LHCN-M2 (cell line): ENCODE results near the gene PRKCE. TPM values are rescaled to one million over a fixed set of nuclear protein-coding genes. Genes with fewer than 3 reads are reported as not detected.

Source experiments
- DNase-seq: peaks from one replicate; pipeline ENCODE4 v3.0.0-alpha.2; 2012; ENCODE audit warnings: low read depth
- total RNA-seq: library from RNA; depleted of rRNA; stranded (reverse); fragments of >200 nt; gene quantifications from 2 replicates; pipeline ENCODE4 v1.2.3, GENCODE V29; 2014

Gene PRKCE
- total RNA-seq, 1 experiment from 2014 or later: 6.0 TPM

DNA sequence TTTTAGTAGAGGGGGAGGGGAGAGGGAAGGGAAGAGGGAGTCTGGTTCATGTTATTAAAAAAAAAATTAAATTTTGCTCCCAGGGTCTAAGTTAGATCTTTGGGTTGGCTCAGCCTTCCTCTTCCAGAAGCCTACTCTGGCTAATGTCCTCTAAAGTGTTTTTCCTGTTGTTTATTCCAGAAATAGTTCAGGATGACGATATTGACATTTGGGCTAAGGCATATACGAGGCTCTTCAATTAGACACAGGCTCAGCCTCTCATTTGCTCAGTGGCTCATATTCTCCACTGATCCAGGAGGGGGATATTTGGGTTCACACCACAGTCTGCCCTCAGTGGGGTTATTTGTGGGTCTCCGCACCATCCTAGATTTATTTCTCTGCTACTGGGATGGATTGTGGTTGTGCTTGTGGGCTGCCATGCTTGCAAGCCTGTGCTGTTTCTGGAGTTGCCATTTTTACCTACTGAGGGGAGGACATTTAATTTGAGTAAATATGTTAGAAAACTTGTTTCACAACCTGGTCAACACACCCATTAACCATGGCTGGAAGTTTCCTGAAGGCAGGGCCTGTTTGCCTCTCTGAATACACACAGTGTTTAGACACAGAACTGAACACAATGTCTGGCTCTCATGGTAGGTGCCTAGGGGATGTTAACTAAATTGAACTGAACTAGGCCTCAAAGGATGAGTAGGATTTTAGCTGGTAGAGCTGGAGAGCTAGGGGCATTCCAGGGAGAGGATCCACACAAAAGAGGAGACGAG, 388.2 kb downstream of the PRKCE start:
- DNase-seq: no peak

DNA sequence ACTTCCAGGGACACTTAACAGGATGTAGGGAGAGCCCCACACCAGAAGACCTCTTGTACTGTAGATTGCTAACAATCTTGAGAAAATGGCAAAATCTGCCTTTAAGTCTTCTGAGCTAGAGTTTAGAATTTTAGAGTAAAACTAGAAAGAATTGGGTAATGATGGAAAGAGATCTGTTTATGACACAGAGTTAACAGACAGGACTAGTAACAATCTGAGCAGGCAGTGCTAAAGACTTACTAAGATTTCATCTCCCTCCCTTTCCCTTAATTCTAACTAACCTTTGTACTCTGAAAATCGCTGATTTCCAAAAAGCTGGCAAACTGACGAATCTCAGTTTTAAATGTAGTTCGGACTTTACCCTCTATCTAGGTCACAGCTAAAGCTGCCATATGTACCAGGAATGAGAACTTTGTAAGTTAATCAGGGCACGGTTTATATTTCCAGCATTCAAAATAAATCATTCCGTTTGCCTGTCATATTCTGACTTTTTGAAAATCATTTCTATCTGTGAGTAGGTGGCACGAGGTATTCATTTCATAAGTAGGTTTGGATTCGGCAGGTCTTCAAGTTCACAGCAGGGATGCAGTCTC, 389.2 kb downstream of the PRKCE start:
- DNase-seq: no peak

DNA sequence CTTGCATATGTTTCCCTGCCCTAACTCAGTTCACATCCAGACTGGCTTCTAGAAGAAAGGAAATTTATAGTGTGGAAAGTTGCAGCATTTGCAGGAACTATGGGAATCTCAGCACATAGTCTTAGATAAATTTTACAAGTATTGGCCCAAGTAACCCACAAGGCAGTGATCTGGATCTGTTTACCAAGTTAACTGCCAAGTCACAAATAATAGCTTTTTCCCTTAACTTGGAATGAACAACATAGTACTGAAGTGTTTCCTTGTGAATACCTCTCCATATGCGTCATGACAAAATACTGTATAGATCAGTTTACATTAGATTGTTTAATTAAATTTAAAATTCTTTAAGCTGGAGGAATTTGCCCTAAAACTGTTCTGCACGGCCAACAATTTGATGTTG, 390.0 kb downstream of the PRKCE start:
- DNase-seq: no peak

DNA sequence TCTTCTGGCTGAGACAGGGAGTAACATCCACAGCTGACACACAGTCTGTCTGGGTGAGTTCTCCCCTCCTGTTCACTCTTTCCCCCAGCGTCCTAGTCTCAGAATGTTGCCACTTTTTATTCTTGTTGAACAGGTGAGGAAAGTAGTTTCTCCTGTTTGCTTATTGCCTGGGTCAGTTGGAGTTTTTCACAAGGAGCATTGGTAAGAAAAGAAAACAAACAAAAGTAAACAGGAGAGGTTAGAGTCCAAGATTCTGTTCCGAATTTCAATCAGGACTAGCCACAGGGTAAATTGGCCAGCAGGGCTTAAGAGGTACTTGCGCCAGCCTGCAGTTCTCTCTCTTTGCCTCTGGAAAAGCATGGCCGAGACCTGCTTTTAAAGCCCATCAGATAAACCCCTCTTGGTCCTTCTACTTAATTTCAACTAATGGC, 390.7 kb downstream of the PRKCE start:
- no peak for DNase-seq

DNA sequence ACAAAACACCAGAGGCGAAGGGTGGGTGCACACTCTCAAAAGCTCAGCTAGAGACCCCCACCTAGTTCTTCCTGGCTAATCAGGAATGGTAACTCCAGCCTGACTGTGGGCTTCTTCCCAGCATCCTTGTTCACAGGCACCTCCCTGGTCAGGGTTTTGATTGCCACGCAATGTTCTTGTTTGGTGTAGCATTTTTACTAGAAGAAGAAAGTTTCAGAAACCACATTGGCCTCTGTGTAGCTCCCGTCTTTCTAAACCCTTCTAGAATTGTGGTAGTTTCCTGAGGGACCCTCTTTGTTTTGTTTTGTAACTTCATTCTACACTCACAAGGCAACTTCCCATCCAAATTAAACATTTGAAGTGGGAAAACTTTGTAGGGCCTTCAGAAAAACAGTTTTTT, 391.2 kb downstream of the PRKCE start:
- DNase-seq: no peak

DNA sequence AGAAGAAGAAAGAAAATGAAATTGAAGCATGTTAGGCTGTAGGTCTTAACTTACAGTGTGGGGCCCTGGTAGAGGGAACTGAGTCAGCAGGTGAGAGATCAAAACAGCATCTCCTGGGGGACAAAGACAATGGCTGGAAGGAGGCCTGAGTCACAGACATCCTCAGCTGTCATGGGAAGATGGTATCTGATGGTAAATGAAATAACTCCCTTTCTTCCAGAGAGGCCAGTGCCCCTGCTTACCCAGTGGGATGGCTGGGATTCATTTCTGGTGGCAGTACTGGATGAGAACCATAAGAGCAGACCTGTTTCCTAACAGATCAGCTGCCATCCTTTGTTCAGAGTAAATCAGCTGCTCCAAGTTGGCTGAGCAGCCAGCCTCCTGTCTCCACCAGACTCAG, 394.4 kb downstream of the PRKCE start:
- peak; percentile 32 for DNase-seq

DNA sequence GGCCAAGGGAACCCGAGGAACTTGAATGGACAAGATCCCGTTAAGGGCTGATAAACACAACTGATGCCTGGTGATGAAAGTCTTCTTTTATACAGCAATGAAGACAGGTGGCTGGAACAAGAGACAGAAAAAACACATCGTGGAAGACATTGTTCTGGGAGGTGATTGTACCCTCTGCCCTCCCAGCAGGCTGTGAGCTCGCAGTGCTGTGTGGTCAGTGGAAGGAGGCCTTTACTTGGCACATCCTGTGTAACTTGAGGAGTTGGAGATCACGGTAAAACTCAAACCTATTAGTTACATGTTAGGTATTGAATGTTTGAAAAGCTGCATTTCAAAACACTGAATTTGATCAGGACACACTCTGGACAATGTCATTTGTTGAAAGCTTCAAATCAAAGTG, 395.8 kb downstream of the PRKCE start:
- DNase-seq: peak; percentile 41

DNA sequence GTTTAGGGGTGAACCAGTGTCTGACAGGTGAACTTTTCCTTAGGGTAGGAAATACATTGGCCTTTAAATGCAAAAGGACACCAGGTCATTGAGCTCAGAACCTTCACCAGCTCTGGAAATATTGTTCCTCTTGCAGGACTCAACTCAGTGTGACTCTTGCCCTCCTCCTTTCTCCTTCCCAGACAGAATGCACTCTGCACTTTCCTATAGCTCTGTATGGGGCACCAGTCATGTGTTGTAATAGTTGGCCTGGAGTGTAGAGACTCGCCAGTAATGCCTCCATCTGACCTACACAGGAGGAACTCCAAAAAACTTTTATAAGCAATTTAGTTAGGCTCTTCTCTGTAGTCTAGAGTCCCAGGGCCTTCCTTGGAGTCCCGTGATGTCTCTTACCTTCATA, 397.2 kb downstream of the PRKCE start:
- no peak for DNase-seq

DNA sequence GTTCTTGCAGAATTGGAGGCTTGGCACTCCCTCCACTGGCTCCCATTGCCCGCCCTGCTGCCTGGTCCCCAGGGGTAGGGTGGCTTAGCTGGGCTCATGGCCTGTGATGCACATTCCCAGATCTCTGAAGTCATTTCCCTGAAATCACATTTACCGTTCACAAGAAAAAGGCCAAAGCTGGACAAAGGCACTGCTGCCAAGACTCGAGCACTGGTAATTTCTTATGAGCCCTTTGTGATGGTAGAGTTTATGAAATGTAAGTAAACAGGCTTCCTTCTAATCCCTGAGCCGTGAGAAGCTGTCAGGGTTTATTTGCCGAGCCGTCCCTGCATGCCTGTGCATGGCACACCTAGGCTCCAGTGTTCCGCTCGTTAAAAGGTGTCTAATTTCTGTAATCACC, 398.6 kb downstream of the PRKCE start:
- DNase-seq: no peak

DNA sequence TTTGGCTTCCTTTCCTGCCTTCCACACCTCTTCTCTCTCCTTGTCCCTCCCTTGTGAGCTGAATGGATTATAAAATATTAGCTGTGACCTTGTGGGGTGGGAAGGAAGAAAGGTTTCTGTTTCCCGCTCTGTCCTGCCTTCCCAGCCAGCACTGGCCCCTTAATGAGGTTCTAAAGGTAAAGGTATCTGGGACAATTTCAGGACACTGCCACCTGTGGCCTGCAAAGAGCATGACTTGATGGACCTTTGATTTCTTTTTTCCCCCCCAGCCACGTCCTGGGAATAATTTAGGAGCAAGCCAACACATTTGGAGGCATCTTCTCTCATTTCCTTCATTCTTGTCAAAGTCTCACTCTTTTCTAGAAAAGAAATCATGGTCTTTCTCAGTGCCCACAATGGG, 399.0 kb downstream of the PRKCE start:
- no peak for DNase-seq

DNA sequence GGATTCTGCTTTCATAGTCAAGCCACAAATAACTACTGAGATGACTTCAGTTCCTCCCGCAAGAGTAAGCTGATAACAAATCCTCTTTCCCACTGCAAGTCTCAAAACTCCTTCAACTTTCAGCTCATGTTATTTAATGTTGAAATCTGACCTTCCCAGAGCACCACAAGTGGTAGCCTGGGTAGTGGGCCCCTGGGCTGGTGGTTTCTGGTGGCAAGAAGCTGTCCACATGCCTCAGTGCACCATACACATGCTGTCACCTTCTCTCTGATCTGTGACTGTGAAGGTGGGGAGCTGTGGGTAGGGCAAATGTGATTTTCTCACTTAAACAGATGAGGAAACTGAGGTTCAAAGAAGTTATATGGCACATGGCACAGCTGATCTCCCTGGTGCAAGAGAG, 399.6 kb downstream of the PRKCE start:
- no peak for DNase-seq

DNA sequence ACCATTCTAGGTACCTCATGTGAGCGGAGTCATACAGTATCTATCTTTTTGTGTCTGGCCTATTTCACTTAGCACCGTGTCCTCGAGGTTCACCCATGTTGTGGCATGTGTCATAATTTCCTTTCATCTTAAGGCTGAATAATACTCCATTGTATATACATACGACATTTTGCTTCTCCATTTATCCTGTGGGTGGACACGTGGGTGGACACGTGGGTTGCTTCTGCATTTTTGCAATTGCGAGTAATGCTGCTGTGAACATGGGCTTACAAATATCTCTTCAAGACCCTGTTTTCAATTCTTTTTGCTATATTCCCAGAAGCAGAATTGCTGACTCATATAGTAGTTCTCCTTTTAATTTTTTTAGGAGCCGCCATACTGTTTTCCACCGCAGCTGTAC, 402.1 kb downstream of the PRKCE start:
- no peak for DNase-seq

DNA sequence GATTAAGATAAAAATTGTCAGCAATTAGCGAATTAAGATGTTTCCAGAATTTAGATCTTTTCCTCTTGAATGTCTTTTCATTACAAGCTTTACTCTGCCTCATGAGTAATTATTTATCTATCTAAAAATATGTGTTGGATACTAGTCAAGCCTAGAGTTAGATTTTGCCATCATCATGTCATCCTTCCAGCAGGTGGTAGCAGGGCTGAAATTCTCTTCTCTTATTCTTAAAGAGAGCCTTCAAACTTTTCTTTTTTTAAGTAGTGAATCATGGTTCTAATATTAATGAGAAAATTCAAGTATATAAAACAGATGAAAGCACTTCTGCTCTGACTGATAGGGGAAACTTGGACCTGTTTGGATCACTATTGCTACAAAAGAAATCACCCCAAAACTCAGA, 405.1 kb downstream of the PRKCE start:
- DNase-seq: no peak

DNA sequence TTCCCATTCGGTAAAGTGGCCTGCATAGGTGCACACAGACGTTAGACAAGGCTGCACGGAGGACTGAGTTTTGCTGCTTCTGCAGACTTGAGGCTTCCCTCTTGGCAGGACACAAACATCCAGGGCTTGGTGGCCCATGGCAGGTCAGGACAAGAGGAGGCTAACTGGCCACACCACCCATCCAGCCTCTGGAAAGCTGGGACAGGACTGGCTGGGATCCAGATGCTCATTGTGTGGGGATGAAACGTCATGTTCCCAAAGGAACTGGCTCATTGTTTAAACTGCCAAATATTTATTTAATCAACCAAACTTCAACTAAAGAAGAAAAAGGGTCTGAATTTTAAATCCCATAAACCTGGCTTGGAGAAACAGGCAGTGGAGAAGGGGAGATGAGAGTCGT, 406.7 kb downstream of the PRKCE start:
- DNase-seq: no peak

DNA sequence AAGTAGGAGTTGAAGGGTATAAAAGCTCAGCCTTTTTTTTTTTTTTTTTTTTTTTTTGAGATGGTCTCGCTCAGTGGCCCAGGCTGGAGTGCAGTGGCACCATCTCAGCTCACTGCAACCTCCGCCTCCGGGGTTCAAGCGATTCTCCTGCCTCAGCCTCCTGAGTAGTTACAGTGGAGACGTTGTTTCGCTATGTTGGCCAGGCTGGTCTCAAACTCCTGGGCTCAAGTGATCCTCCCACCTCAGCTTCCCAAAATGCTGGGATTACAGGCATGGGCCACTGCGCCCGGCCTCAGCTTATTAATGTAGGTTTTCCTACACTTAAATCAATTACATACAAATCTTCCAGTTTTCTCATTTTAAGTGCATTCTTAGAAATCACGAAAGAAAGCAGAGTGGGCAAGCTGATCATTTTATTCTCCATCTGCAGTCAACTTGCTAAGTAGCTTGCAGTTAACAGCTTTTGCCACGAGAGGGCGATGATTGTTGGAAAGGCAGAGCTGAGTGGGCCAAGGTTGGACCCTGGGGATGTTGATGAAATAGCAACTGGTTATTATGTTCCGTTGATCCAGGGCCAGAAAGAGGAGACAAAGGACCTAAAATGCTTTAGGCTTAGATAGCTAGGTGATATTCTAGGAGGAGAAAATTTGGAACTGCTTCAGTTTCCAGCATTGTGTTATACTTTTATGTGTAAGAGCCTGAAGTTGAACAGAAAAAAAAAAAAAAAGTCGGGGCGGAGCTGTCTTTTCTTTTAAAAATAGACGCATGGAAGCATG, 411.4 kb downstream of the PRKCE start:
- DNase-seq: peak; percentile 83

DNA sequence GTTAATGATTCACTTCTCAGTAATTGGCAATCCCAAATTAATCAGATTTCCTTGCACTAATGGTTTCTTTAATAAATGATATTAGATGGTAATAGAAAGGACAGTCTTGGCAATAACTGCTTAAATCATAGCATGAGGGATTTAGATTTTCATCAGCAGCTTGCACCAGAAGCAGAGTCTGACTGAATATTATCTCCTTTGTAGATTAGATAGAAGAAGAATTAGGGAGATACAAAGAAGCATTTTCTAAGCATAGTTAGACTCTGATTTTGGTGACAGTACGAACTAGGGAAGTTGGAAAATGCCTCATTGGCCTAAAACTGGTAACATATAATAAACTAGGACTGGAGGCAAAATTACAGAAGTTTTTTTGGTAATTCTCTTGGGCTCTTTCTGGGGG, 412.9 kb downstream of the PRKCE start:
- DNase-seq: no peak

DNA sequence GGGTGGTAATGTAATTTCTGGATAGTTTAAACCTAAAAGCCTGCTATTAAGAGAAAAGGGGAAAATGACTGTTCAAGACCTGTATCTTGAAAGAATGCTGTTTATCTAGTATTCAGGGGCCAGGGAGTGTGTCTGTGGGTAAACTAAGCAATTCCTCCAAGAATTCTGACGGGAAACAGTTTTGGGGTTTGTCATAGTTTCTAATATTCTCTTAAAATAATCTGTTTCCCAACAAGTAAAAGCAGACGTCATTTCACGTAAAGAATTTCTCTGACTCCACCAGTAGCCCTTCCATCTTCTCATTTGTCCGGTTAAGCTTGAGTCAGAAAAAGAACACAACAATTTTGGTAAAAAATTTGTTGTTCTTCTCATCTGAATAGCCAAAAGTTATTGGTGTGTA, 413.7 kb downstream of the PRKCE start:
- DNase-seq: no peak

DNA sequence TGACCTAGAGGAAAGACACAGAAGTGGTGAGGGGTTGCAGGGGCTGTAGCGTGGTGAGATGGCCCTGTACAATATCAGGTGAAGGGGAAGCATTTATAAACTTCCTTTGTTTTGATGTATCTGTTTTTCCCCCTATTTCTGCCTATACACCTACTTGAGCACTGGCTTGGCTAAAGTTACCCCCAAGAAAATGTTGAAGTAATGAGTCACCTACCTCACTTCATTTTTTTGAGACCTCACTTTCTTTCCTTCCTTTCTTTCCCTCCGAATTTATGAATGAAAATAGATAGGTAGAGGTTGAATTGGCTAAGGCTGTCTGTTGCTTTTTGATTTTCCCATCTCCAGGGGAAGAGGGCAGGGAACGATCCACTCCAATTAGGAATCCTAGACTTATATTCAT, 414.6 kb downstream of the PRKCE start:
- no peak for DNase-seq

DNA sequence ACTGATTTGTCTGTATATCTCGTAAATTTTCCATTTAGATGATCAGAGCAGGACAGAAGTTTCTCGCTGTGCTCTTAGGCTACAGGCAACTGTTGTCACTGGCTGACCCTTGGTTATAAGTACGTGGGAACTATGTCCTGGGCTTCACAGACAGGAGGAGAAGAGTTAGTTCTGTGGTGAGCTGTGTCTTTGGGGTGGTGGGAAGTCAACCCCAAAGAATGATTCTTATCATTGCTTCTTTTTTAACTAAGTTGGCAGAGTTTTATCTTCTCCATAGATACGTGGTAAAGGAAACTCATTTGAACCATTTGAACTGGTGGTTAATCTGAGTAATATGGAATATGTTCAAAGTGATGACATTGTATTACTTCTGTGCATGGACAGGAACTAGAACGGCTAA, 415.1 kb downstream of the PRKCE start:
- no peak for DNase-seq

DNA sequence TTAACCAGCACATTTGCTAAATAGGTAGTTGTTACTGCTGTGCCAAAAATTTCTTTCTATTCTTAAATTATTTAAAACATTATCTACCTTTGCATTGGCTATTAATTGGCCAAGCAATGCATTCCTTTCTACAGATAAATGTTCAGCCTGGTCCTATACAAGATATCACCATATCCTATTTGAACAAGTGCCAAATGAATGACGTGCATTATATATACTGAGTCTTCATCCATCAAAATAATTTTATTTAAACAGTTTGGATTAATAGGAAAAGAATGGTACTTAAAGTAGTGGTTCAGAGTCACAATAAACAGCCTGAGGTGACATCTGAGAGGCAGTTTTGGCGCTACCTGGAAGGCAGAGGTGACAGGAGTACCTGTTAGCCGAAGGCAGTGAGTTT, 415.6 kb downstream of the PRKCE start:
- DNase-seq: no peak

DNA sequence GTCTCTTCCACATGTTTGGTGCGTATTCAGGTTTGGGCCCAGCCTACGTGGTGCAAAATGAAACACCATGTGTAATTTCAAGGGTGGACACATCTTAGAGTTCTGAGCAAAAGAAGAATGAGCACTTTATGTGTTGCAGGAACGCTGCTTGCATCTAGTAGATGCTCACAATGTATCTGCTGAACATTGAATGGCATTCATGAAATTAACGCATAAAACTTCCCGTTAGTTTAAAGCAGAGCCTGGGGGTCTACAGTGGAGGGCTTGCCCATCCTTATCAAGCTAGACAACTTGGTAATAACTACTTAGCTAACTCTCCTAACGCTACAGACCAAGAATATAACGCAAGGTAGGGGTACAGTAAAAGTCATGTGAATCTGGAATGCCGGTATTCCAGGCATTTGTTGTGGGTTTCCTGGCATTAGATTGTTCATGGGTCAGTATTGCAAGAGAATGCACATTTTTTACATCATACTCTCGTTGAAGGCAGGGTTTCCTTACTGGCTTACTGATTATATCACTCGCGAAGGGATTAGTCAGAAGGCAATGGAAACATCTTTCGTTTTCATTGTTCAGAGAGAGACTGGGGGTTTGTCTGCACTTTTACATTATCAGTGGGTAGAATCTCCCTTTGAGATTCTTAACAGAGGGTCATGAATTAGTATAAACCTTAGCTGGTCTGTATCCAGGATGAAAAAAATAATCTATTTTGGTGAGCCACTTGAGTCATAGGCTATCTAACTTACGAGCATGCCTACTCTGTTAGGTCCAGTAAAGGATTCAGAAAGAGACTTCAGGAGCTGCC, 416.2 kb downstream of the PRKCE start:
- peak; percentile 92 for DNase-seq

DNA sequence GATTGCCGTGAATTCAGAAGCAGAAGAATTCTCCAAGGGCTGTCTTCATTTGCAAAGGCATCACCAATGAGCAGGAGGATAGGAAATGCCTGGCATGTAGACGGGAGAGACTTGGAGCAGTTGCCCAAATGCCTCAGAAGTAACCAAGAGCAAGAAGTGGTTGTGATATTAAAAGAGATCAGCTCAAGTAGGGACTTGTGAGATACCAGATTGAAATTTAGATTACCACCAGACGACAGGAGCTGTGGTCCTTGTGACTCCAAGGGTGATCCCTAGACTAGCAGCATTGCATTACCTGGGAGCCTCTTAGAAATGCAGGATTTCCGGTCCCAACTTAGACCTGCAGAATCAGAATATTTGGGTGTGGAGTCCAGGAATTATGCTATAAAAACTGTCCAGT, 417.2 kb downstream of the PRKCE start:
- DNase-seq: no peak
